WI38 (cell line): ENCODE measurements around the gene BBS9.

Experiments
- H3K4me3 ChIP-seq: 2 replicates; pipeline ENCODE4 v1.5.1; 2011; ENCODE audit warnings: low read depth, mild to moderate bottlenecking, control low read depth, low read length
- CTCF ChIP-seq: IDR thresholded peaks from 2 replicates; pipeline ENCODE4 v1.5.1; 2012; ENCODE audit warnings: low read depth, mild to moderate bottlenecking, control low read depth, low read length

The BBS9 gene

GRCh38 chr7:33108554-33109004 is 20.8 kb upstream of the BBS9 start:
- H3K4me3 ChIP-seq, result peak overlapping the region; percentile 85
- TF ChIP-seq CTCF, result no peak

- peak within 1 kb of the TSS; percentile 85 for H3K4me3 ChIP-seq
- peak; percentile 17 for TF ChIP-seq CTCF
Measured at GRCh38 chr7:33109005-33109757, 20.2 kb upstream of the BBS9 start, which contains the start of gene RP9. TSS of gene RP9 (minus strand) at chr7:33109404. CDS start at chr7:33109372, 32 bp downstream.

- no peak for TF ChIP-seq CTCF
Measured at GRCh38 chr7:33109758-33110238, 19.6 kb upstream of the BBS9 start.

GRCh38 chr7:33111614-33112013 is 17.8 kb upstream of the BBS9 start:
- no peak for TF ChIP-seq CTCF

More at GRCh38 chr7:33109758-33110238, 19.6 kb upstream of the BBS9 start:
- peak overlapping the region; percentile 85 for H3K4me3 ChIP-seq

GRCh38 chr7:33114976-33115375 is 14.4 kb upstream of the BBS9 start:
- no peak overlapping the region for H3K4me3 ChIP-seq
- TF ChIP-seq CTCF, result no peak

More at GRCh38 chr7:33111614-33112013, 17.8 kb upstream of the BBS9 start:
- H3K4me3 ChIP-seq, result no peak overlapping the region

GRCh38 chr7:33118383-33118782 is 11.0 kb upstream of the BBS9 start:
- TF ChIP-seq CTCF, result no peak
- no peak overlapping the region for H3K4me3 ChIP-seq

GRCh38 chr7:33127085-33127484 is 2.3 kb upstream of the BBS9 start:
- no peak overlapping the region for H3K4me3 ChIP-seq
- TF ChIP-seq CTCF, result no peak
